ENCODE measurements around the gene AP3B1.
"Not testable (repeated sequence)": the region's sequence is repeated elsewhere in the genome, so short reads cannot be mapped to it uniquely, and the experiment has no call there.

Gene AP3B1

DNA sequence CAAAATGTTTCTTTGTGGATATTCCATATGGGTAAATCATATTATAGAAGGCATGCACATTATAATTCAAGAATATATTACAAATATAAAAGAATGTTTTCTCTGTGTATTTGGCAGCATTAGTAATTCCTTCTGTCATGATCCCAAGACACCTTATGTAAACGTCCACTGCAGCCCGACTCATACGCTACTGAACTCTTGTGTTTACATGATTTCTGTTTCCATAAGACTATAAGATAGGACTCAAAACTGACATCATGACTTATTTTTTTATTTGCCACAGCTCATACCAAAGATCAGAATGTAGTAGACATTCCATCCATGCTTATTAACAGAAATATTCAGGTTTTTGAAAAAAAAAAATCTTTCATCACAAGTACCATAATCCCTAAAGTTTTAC is 234.1 kb downstream of the AP3B1 start:
- no peak for DNase-seq

DNA sequence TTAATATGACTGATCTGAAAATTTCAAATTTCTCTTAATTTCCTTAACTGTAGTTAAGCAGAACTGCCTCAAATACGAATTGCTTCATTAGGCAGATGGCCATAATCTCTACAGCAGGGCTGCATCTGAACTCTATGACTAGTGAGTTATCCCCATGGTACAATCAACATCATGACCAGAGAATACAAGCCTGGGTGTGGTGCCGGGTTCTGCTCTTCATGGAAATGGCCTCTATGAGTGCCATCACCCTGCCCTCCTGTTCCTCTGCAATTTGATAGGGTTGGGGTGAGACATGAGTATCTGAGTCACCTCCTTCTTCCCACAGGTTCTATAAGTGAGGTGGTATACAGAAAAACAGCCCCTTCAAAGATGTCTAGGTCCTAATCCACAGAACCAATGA is 235.9 kb downstream of the AP3B1 start:
- DNase-seq, result no peak

DNA sequence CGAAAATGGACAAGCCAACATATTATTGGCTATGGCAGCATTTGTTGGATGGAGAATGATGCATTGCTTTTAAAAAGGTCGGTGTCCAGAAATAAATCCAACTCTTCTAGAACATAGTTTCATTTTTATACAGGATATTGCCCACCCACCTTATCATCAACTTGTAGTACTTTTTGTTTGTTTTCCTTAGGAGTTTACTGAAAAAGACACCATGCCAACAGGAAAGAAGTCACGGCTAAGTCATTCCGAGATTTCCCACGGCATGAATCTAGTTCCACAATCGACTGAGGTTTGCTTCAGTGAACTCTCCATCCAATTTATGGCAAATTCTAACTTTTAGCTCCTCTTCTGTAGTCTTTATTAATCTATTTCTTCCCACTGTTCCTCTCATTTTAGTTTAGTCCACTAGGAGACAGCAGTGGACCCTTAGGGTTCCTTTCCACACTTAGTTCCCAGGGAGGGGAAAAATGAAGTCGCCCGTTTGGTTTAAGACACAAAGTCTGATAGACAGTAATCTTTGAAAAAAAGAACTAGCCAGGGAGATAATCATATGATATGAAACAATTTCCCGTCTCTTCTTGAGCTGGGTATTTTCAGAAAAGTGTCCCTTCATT is 237.5 kb downstream of the AP3B1 start:
- no peak for DNase-seq

DNA sequence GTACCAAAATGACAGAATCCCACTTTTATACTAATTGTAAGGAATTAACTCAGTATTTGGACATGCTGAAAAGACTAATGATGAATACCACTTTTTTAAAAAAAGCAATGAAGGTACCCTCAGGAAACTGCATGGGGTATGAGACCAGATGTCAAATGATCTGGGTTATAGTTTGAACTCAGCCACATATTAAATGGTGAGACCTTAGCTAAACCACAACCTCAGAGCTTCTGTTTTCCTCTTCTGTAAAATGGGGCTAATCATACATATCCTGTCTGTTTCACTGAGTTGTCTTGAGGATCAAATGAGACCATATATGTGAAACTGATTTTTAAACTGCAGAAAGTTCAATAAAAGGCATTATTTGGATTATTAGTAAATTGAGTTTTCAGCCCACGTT is 238.4 kb downstream of the AP3B1 start:
- no peak for DNase-seq

DNA sequence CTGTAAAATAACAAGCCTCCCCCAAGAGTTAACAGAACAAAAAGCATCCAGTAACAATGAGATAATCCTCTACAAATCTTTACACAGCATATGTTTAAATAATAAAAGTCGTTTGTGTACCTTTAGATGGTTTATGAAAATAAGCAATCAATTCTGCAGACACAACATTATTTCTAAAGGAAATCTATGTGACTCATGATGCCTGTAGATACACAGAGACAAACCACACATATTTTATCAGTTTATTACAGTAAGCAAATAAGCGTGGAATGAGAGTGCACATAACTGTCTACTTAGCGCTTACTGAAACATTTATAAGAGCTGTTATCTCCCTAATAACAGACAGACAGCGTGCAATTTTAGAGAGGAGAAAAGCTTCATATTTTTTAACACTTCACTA is 243.6 kb downstream of the AP3B1 start:
- DNase-seq, result no peak

DNA sequence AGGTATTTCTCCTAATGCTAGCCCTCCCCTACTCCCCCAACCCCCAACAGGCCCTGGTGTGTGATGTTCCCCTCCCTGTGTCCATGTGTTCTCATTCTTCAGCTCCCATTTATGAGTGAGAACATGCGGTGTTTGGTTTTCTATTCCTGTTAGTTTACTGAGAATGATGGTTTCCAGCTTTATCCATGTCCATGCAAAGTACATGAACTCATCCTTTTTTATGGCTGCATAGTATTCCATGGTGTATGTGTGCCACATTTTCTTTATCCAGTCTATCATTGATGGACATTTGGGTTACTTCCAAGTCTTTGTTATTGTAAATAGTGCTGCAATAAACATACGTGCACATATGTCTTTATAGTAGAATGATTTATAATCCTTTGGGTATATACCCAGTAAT is 247.7 kb downstream of the AP3B1 start:
- DNase-seq, result not testable (repeated sequence)

DNA sequence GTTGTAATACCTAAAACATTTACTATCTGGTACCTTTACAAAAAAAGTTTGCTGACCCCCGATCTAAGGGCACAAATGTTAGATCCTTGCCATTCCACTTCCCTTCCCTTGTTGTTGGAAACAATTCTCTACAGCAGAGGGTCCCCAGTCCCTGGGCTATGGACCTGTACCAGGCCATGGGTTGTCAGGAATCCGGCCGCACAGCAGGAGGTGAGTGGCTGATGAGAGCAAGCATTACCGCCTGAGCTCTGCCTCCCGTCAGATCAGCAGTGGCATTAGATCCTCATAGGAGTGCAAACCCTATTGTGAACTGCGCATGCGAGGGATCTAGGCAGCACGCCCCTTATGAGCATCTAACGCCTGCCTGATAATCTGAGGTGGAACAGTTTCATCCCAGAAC is 248.5 kb downstream of the AP3B1 start:
- no peak for DNase-seq

DNA sequence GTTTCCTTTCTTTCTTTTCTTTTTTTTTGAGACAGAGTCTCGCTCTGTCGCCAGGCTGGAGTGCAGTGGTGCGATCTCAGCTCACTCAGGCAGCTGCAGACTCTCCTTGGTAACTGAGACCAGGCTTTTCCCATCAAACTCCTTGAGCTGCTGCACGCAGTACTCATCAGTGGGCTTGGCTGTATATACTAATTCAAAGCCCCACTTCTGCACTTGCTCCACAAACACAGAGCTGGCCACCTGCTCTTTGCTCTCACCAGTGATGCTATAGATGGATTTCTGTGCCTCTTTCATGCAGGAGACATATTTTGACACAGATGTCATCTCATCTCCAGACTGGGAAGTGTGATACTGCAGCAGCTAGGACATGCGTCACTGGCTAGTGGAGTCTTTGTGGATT is 252.7 kb downstream of the AP3B1 start:
- no peak for DNase-seq

DNA sequence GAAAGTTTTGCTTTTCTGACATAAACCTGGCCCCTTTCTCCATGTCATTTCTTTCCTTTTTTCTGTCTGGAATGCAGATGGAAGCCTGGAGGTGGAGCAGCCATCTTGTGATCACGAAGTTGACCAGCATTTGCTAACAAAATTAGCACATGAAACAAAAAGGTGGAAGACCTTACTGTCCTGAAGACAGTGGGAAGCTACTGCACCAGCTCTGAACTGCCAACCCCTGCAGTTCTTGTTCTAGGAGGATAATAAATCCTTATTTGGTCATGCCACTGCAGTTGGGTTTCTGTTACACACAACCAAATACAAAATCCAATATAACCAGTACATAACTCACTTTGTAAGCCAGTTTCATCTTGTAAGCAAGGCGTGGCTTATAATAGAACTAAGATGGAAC is 269.0 kb downstream of the AP3B1 start:
- DNase-seq, result no peak

DNA sequence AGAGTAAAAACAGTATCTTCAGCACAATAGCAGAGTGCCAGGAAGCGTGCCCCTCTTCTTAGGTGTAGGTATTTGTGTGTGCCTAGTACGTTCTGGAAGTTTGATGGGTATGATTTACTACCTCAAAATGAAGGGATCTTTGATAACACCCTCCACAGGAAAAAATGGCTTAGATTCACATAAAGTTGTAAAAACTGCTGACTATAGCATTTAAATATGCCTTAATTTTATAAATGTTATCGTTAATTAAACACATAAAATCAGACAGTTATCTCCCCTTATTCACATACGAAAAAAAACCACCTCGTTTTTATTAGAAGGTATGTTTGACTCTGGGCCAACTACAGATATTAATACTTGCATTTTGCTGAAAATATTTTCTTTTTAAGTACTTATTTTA is 274.8 kb downstream of the AP3B1 start:
- DNase-seq, result no peak

DNA sequence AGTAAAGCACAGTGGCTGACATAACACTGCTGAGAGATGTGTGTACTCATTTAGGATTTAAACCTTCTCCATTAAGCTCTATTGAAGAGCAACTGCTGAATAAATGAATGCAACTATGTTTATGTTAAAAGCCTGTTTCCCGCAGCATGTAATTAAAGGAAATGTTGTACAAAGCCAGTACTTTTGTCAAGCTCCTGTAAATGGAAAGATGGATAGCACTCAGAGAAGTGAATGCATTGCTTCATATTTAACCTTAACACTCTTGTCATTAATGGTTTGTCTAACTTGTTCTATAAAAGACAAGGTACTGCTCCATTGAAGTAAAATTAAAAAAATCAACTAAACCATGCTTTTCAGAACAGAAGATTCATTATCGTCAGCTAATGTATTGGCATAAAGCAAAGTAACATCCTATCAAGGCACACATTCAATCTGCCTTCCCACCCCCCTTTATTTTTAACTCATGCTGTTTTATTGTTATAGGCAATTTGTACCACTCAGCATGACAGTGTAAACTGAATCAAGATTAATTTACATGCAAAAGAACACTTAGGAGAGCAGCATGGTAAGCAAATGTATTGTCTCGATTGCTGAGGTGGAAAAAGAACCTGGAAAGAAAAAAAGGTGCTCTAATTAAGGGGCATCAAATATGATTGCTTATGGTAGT is 277.5 kb downstream of the AP3B1 start:
- DNase-seq, result peak; percentile 83

DNA sequence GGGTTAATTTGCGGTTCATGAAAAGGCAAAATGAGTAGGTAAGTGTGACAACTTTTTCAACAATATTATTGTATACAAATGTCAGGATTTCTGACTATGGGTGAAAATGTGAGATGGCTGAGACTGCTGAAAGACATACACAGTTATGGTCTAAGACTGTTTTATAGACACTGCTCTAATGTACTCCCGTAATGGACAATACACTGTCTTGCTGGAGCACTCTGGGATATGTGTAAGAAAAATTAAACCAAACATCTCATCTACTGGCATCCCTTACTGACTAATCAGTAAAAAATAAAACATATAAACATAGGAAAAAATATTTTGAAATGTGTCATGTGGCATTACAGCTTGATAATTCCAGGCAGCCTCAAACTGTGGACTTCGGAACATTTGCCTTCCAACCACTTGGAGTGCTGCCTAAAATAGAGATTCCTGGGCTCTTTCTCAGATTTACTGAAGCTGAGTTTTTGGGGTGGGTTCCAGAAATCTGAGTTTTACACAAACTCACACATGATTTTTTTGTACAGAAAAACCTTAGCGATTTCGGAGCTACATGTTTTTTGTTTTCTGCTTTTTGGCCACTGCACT is 284.5 kb downstream of the AP3B1 start:
- DNase-seq, result no peak

DNA sequence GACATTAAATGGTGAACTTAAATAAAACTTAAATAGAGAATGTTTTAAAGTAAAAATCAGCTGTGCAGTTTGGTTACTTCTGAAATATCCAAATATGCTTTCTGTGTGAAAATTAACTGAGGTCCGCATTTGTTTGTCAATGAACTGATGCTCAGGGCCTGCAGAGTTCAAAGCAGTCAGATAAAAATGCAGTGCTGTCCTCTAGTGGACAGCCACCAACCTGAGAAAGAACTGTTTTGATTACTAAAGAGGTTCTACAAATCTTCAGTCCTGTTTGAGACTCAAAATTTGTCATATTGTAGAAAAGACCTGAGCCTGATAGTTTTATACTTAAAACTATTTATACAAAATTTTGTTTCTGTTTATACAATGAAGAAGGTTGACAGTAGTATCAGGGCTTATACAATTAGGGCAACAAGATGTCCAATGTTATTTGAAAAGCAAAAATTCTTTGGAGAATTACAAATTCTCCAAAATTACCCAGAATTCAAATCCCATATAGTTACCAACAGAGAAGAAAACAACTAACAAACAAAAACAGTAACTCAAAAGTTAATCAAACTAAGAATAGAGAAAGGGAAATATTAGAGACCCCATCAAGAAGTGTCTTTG is 286.0 kb downstream of the AP3B1 start:
- DNase-seq, result peak; percentile 54

DNA sequence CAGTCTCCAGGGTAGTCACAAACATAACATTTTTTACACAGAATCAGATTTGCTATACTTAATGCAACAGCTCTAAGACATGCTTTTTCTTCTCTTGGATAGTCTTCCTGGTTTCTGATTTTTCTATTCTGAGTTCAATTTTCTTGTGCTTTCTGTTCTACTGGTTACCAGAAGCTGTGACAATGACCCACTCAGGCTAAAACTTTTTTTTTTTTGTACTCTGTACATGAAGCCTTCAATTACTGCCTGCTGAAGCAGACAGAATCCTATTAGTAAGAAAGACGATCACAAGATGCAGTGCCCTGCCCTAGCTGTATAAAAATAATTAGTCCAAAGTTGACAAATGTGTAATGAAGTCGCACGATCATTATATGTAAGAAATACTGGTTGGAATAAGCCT is 287.3 kb downstream of the AP3B1 start:
- DNase-seq, result no peak

DNA sequence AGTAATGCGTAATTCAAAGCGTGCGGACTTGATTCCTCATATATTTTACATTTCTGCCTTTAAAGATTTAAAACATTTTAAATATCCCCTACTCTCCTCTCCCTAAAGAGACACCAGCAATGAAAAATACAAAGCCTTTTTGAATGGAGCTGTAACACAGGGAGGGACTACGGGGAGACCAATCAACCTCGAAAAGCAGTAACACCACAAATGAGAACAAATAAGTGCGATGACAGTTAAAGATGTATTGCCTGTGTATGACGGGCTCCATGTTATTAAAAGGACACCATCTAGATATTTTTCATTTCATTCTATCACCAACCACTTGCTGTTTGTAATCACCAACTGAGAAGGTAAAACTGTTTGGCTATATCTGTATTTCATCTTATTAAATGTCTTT is 288.0 kb downstream of the AP3B1 start:
- DNase-seq, result no peak

DNA sequence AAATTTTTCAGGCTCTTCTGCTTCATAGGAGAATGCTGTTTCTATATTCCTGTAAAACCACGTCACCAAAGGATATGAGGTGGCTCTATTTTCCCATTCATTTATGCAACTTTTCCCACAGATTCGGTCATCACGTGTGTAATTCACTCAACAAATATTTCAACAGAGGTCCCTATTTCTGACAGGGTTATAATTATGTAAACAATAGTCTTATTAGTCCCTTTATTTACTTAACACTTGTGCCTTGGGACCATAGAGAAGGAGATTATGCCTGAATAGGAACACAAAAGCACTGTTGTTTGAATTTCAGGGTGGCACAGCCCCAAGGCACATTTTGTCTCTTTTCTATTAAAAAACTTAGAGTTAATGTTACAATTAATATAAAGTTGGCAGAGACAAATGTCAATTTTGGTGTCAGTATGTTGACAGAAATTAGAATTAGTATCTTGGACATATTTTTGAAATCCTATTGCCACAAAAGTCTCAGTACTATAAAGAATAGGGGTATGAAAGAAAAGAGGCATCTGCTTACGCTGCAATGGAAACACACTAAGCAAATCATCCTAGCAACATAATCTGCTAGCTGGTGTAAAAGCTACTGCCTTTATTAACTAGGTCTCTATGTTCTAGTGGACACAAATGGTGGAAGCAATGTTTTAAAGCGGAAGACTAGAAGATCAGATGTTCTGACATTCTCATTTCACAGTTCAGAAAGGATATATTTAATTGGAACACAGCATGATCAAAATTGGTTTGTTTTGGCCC is 289.3 kb downstream of the AP3B1 start:
- DNase-seq, result peak; percentile 74

DNA sequence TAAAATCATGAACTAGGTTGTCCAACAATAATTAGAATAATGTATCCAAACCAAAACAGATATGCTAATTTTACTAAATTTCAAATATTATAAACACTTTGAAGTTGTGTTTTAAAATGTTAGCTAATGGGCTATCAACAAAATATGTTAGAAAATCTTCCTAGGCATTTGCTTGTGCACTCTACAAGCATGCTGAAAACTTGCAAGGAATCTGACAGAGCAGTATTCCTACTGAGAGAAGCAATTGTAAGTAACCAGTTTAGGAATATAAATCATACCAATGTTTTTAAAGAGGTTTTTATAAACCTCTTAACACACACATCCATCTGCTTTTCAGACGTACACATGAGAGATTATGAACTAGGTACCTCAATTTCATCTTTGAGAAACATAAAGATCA is 289.9 kb downstream of the AP3B1 start:
- DNase-seq, result no peak

DNA sequence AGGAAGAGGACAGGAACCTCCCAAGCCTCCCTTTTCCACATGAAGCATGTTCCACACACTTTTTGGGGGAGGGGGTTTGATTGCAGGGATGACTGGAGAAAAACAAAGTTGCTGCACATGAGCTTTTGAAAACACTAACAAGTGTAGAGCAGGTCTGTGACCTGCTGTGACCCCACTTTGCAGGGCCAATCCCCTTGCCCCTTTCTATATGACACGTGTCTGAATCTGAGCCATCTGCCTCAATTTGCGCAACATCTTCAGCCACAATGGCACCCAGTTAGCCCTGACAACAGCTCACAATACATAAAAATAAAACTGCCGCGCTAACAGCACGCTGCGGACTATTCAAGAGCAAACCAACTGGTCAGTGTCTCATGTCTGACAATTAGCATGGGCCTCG is 290.6 kb downstream of the AP3B1 start:
- DNase-seq, result no peak

DNA sequence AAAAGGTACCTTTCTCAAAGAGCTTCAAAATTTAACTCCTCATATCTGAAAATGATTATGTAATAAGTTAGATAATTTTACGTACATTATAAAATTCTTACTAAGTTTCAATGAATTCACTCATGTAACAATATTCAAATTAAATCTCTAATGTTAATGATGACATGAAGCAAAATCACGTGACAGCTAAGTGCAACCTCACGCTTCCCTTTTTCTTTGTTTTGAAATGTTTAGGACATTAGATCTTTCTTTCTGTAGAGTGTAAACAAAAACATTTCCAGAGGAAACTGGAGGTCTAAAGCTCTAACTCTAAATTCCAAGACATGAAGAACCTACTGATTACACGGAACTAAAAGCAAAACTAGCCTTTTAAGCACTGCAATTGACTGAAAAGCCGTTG is 291.0 kb downstream of the AP3B1 start:
- no peak for DNase-seq

DNA sequence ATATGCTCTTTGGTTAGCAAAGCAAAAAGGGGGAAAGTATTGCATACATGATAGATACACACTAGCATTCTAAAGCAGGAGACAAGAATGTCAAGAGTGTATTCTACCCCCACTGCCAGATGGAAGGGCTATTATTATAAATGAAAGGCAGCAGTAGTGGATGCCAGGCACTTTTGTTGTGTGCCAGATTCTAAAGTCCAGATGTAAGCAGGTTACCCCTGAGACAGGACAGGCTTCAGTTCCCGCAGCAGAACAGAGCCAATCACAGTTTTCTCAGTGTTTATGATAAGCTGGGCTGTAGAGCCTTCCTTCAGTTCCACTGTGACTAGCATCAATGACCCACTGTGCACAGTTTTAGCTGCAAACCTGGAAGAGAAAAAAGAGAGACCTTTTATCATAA is 291.8 kb downstream of the AP3B1 start:
- DNase-seq, result no peak

DNA sequence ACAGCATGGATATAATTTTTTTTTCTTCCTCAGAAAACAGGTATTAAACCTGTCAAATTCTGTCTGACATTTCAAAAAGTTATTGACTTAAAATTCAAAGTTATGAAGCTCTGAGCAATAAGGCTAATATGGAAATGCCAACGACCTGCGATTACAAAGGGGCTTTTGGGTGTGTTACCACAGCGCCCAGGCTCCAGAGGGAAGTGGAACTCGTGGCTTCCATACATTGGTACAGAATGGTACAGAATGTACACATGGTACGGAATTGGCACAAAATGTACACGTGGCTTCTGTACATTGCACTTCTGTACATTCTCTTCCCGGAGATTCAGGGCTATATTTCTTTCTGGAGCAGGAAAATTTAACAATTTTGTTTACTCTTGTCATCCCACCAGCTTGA is 293.3 kb downstream of the AP3B1 start:
- DNase-seq, result no peak

DNA sequence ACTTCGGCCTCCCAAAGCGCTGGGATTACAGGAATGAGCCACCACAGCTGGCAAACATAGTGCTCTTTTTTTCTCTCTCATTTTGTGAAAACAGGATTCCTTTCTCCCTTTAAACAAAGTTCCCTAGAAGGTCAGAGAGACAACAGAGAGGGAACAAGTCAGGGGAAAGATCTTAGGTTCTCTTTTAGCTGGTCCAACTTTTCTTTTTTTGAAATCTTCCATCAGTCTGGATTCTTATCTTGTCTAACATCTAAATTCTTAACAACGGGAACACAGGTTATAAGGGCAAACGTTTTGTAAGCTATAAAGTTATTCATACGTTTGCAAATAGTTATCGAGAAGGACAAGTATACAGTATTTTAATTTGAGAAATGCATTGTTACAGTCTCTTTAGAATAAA is 294.3 kb downstream of the AP3B1 start:
- no peak for DNase-seq

DNA sequence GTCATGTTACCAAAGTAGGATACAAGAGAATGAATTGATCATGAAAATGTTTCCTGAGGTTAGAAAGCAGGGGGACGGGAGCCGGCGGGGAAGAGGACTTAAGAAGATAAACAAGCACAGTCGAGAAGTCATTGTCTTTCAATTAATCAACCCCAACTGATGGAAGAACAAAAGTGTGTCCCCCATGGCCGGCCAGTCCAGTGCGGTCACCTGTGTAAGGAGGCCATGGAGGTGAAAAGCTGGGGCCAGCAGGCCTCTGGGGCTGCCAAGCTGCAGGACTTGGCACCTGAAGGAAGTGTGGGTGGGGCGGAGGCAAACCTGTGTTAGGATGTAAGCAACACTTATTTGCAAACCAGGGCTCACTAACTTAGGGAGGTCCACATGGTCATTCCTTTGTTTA is 295.1 kb downstream of the AP3B1 start:
- DNase-seq, result no peak

DNA sequence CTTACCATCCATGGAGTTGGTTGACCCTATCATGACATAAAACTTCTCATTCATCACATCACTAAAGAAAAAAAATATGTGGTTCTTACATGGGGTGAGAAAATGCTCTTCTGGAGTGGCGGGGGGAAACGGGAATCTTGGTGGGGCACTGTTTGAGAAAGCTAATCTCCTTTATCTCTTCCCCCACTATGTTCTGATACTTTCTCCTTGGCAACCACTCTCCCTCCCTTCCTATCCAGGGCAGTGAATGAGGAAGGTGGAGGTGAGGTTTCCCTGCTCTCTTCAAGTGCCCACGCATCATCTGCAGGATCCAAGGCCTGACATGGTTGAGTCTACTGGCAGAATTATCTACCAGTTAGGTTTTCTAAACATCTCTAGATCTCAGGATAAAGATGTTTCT is 297.6 kb downstream of the AP3B1 start:
- DNase-seq, result no peak
